Measurements from ENCODE around the gene CEP250. TPM values are rescaled to one million over a fixed set of nuclear protein-coding genes. Genes with fewer than 3 reads are reported as not detected.

Gene CEP250
- total RNA-seq, 1 donor from 2014 or later, result 54.6 TPM

DNA sequence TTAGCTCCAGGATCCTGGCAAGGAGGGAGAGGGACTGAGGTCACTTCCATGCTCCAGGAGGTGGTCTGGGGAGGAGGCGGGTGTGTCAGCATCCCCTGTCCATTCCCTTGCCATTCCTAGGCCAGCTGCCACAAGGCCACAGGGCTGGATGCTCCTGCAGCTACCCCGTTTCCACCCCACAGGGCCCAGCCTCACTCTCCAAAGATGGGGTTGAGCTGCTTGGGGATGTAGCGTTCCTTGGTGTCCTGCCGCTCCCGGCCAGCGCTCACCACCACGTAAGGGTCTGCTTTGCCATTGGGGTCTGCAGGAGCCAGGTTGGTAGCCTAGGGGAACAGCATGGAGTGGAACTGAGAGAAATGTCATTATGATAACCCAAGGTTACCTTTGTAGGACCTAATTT, 109.5 kb downstream of the CEP250 start:
- no peak overlapping the region for H3K4me3 Mint-ChIP-seq (ENCODE audit: low read depth)
- H3K36me3 Mint-ChIP-seq (ENCODE audit: low read depth), result no peaks in the 10 kb centered on the region
- no peak for DNase-seq (ENCODE audit: low spot score)
- H3K4me1 Mint-ChIP-seq (ENCODE audit: low read depth), result no peaks in the 10 kb centered on the region
- H3K9me3 Mint-ChIP-seq, result no peaks in the 10 kb centered on the region
- peaks cover 6% of the 10 kb centered on the region for H3K27me3 Mint-ChIP-seq (ENCODE audit: low read depth)
- intact Hi-C loops (cut with micrococcal nuclease), result no loop called here
- no peak overlapping the region for H3K27ac Mint-ChIP-seq

DNA sequence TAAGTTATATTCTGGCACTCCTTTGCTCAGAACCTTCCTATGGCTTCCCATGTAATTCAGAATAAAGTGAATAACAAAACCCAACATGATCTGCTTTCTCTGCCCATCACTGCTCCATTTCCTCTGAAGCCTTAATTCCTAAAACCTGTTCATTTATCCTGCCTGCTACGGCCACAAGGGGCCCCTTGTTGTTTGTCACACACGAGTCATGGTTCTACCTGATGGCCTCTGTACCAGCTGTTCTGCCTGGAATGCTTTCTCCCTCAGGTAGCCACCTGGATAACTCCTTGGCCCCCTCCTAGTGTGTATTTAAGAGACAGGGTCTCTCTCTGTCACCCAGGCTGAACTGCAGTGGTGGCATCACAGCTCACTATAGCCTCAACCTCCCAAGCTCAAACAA, 113.2 kb downstream of the CEP250 start:
- H3K4me1 Mint-ChIP-seq (ENCODE audit: low read depth), result no peaks in the 10 kb centered on the region
- intact Hi-C loops (cut with micrococcal nuclease), result no loop called here
- H3K4me3 Mint-ChIP-seq (ENCODE audit: low read depth), result no peak overlapping the region
- H3K27ac Mint-ChIP-seq, result no peak overlapping the region
- H3K9me3 Mint-ChIP-seq, result peaks cover 8% of the 10 kb centered on the region
- H3K27me3 Mint-ChIP-seq (ENCODE audit: low read depth), result peaks cover 6% of the 10 kb centered on the region
- DNase-seq (ENCODE audit: low spot score), result no peak
- no peaks in the 10 kb centered on the region for H3K36me3 Mint-ChIP-seq (ENCODE audit: low read depth)

Other genes with a start within 250 kb of the CEP250 start
- gene MMP24, start 228.9 kb upstream of the CEP250 start, total RNA-seq, result not detected in 2 replicates
- gene MMP24OS, start 177.5 kb upstream of the CEP250 start, total RNA-seq, result 31.4 and 33.0 TPM in 2 replicates
- gene EIF6, start 170.8 kb upstream of the CEP250 start, total RNA-seq, result 179 and 183 TPM in 2 replicates
- gene FAM83C, start 163.2 kb upstream of the CEP250 start, total RNA-seq, result not detected in 2 replicates
- 53.9 and 65.7 TPM in 2 replicates for gene UQCC1, start 43.6 kb upstream of the CEP250 start, total RNA-seq
- gene GDF5, start 17.4 kb upstream of the CEP250 start, total RNA-seq, result not detected in 2 replicates
- not detected in 2 replicates for gene C20orf173, start 74.1 kb downstream of the CEP250 start, total RNA-seq
- gene ERGIC3, start 86.5 kb downstream of the CEP250 start, total RNA-seq, result 141 and 143 TPM in 2 replicates
- 6.9 and 11.8 TPM in 2 replicates for gene SPAG4, start 160.2 kb downstream of the CEP250 start, total RNA-seq
- gene CPNE1, start 209.3 kb downstream of the CEP250 start, total RNA-seq, result 342 and 347 TPM in 2 replicates
- gene RBM12, start 209.3 kb downstream of the CEP250 start, total RNA-seq, result 147 and 148 TPM in 2 replicates
- gene NFS1, start 243.8 kb downstream of the CEP250 start, total RNA-seq, result 39.1 and 39.8 TPM in 2 replicates
- gene ROMO1, start 243.8 kb downstream of the CEP250 start, total RNA-seq, result 93.0 and 98.4 TPM in 2 replicates

Data from activated T-helper 2 cell treated with anti-CD3 and anti-CD28 coated beads, Interferon-gamma antibody, Interleukin-2, Interleukin-4, amounts not matched to agents 10 μg/mL and 5 μg/mL and 100 μg/mL, durations not matched to agents 14 hours and 24 hours and 36 hours (primary cell).